AG04450 (cell line): ENCODE results near the gene TRIOBP. TPM values are rescaled to one million over a fixed set of nuclear protein-coding genes. Genes with fewer than 3 reads are reported as not detected.

Source experiments
- CTCF ChIA-PET: fragments of 300-600, 350-600 bp; formaldehyde crosslinking; extraction: SDS; loops from one replicate; lab custom pipeline; 2022; ENCODE audit warnings: antibody characterized with exemption, inconsistent platforms; lab: Charles Lee
- POLR2A ChIA-PET: fragments of 350-600 bp; formaldehyde crosslinking; extraction: SDS; loops from one replicate; lab custom pipeline; 2021; ENCODE audit warnings: antibody characterized with exemption, inconsistent platforms; lab: Yijun Ruan, JAX
- DNase-seq: peaks from one replicate; pipeline ENCODE4 v3.0.0-alpha.2; 2011; ENCODE audit warnings: low read depth, low spot score
- H3K27ac ChIP-seq: one replicate; pipeline ENCODE4 v1.5.1; 2012; ENCODE audit warnings: low read depth, low read length, control low read depth
- H3K27me3 ChIP-seq: one replicate; pipeline ENCODE4 v1.6.0; 2012; ENCODE audit warnings: low read length; ENCODE audit not compliant: control insufficient read depth, insufficient read depth
- H3K4me3 ChIP-seq: 2 replicates; pipeline ENCODE4 v1.5.1; 2011; ENCODE audit warnings: mild to moderate bottlenecking, low read depth, low read length, control low read depth
- H3K9me3 ChIP-seq: 2 replicates; pipeline ENCODE4 v1.5.1; 2012; ENCODE audit warnings: low read length; ENCODE audit not compliant: control insufficient read depth, insufficient read depth
- polyA plus RNA-seq: library from polyadenylated mRNA; depleted of rRNA; stranded (reverse); fragments of >200 nt; gene quantifications from 2 replicates; pipeline ENCODE4 v1.2.3, GENCODE V29; 2011
- TF ChIP-seq, protein P1 (sequence below): IDR thresholded peaks from 2 replicates; pipeline ENCODE4 v1.5.1; 2011; ENCODE audit warnings: low read depth, low read length, control low read depth, inconsistent platforms

Gene TRIOBP
- polyA plus RNA-seq, 1 experiment, result 37.0 TPM

DNA sequence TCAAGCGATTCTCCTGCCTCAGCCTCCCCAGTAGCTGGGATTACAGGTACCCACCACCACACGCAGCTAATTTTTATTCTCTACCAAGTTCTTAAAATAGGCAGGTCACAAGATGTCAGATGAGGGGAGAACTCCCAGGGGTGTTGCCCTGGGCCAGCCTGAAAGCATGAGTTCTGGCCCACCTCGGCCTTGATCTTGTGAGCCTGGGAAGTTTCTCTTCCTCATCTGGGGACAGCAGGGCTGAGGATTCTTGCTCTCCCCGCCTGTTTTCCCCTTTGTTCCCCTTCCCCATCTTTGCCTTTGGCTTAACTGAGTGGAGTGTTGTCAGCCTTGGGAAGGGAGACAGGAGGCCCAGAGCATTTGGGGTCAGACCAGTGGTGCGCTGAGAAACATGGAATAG is 34.8 kb upstream of the TRIOBP start:
- no peak overlapping the region for H3K4me3 ChIP-seq
- no peaks in the 10 kb centered on the region for H3K9me3 ChIP-seq
- TF ChIP-seq, protein P1, sequence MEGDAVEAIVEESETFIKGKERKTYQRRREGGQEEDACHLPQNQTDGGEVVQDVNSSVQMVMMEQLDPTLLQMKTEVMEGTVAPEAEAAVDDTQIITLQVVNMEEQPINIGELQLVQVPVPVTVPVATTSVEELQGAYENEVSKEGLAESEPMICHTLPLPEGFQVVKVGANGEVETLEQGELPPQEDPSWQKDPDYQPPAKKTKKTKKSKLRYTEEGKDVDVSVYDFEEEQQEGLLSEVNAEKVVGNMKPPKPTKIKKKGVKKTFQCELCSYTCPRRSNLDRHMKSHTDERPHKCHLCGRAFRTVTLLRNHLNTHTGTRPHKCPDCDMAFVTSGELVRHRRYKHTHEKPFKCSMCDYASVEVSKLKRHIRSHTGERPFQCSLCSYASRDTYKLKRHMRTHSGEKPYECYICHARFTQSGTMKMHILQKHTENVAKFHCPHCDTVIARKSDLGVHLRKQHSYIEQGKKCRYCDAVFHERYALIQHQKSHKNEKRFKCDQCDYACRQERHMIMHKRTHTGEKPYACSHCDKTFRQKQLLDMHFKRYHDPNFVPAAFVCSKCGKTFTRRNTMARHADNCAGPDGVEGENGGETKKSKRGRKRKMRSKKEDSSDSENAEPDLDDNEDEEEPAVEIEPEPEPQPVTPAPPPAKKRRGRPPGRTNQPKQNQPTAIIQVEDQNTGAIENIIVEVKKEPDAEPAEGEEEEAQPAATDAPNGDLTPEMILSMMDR, result no peak
- ChIA-PET CTCF (interaction anchor here (0.6 to 2.1 kb wide), 9 partner anchors 10 to 130 kb away, joined by 3 to 18 read pairs (median 5); partner anchors contain the start of gene TRIOBP), POLR2A (interaction anchor here (1.3 to 3.9 kb wide), 4 partner anchors 8 to 19 kb away, joined by 7 to 52 read pairs (median 24); partner anchors contain the start of gene LGALS1)
- H3K27ac ChIP-seq, result peak overlapping the region; percentile 92
- H3K27me3 ChIP-seq, result no peaks in the 10 kb centered on the region
- no peak for DNase-seq

GRCh38 chr22:37663521-37664140 is 33.2 kb upstream of the TRIOBP start:
- Histone ChIP-seq H3K4me3 (no peak overlapping the region), H3K27ac (peak overlapping the region; percentile 21), H3K27me3 (no peaks in the 10 kb centered on the region), H3K9me3 (no peaks in the 10 kb centered on the region; the same call in 1 of the 2 replicates)
- no peak for DNase-seq
- ChIA-PET CTCF (interaction anchor here (0.7 to 2.1 kb wide), 4 partner anchors 13 to 55 kb away, joined by 3 to 11 read pairs (median 8); no protein-coding TSS in a partner anchor), POLR2A (interaction anchor here (0.6 to 3.9 kb wide), 6 partner anchors 12 to 144 kb away, joined by 3 to 38 read pairs (median 9); partner anchors contain the start of gene LGALS1)
- TF ChIP-seq, protein P1, result no peak

- POLR2A ChIA-PET, result interaction anchor here (0.6 to 3.9 kb wide), 5 partner anchors 11 to 144 kb away, joined by 3 to 38 read pairs (median 7); partner anchors contain the start of gene LGALS1
- TF ChIP-seq, protein P1, result no peak
- Histone ChIP-seq H3K4me3 (no peak overlapping the region), H3K9me3 (no peaks in the 10 kb centered on the region; the same call in 1 of the 2 replicates), H3K27me3 (no peaks in the 10 kb centered on the region), H3K27ac (peak overlapping the region; percentile 21)
- DNase-seq, result no peak
- CTCF ChIA-PET, result interaction anchor here (0.7 to 2.1 kb wide), 3 partner anchors 12 to 56 kb away, joined by 3 to 11 read pairs (median 6); no protein-coding TSS in a partner anchor
Observed at GRCh38 chr22:37664249-37665101, 32.4 kb upstream of the TRIOBP start.

DNA sequence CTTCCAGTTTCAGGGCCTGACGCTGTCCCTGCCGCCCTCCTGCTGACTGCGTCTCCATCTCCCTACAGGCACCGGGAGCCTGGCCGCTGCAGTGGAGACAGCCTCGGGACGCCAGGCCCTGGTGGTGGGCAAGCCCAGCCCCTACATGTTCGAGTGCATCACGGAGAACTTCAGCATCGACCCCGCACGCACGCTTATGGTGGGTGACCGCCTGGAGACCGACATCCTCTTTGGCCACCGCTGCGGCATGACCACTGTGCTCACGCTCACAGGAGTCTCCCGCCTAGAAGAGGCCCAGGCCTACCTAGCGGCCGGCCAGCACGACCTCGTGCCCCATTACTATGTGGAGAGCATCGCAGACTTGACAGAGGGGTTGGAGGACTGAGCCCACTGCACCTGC is 31.4 kb upstream of the TRIOBP start:
- Histone ChIP-seq H3K27me3 (no peaks in the 10 kb centered on the region), H3K9me3 (no peaks in the 10 kb centered on the region; the same call in 1 of the 2 replicates), H3K27ac (no peak overlapping the region), H3K4me3 (no peak overlapping the region)
- no peak for DNase-seq
- ChIA-PET POLR2A (no interaction called here), CTCF (no interaction called here)
- TF ChIP-seq, protein P1, result no peak
